GM19239 (cell line): ENCODE measurements around the gene HYAL1.
A peak's percentile ranks its signal among the peaks of the same experiment; 100 is the strongest.
"Not testable (repeated sequence)": the region's sequence is repeated elsewhere in the genome, so short reads cannot be mapped to it uniquely, and the experiment has no call there.

Source experiments
- DNase-seq: peaks from one replicate; pipeline ENCODE4 v3.0.0; 2011; ENCODE audit warnings: low spot score; ENCODE audit not compliant: insufficient read length
- FAIRE-seq: peaks from 2 replicates; lab custom pipeline; 2011; peaks lifted over from hg19 to GRCh38; lab: Jason Lieb, UNC

Gene HYAL1

DNA sequence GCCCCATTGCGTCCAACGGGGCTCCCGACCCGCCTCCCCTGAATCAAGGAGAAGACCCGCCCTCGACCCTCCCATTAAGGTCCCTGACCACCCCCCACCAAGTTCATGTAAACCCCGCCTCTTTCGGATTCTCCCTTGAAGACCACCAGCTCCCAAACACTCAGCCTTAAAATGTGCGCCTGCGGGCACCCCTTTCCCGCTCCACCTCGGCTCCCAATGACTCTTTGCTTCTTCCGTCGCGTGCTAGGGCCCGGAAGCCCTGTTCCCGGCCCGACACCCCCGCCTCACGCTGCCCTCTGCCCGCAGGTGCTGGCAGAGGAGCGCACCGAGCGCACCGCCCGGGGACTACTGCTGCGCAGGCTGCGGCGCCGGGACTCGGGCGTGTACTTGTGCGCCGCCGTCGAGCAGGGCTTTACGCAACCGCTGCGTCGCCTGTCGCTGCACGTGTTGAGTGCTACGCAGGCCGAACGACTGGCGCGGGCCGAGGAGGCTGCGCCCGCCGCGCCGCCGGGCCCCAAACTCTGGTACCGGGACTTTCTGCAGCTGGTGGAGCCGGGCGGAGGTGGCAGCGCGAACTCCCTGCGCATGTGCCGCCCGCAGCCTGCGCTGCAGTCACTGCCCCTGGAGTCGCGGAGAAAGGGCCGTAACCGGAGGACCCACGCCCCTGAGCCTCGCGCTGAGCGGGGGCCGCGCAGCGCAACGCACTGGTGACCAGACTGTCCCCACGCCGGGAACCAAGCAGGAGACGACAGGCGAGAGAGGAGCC, 27.2 kb downstream of the HYAL1 start:
- no peak for DNase-seq
- FAIRE-seq = no peak

- FAIRE-seq = no peak
Measured at GRCh38 chr3:50275141-50275995, 28.0 kb downstream of the HYAL1 start.

GRCh38 chr3:50274371-50275104, 28.8 kb downstream of the HYAL1 start:
- DNase-seq = peak; percentile 55
- FAIRE-seq = peak; percentile 76

More at GRCh38 chr3:50275141-50275995, 28.0 kb downstream of the HYAL1 start:
- no peak for DNase-seq

- DNase-seq = no peak
- FAIRE-seq = no peak
Measured at GRCh38 chr3:50273689-50274065, 29.7 kb downstream of the HYAL1 start.

- peak; percentile 99 for DNase-seq
- peak; percentile 89 for FAIRE-seq
Measured at GRCh38 chr3:50272911-50273688, 30.3 kb downstream of the HYAL1 start.

DNA sequence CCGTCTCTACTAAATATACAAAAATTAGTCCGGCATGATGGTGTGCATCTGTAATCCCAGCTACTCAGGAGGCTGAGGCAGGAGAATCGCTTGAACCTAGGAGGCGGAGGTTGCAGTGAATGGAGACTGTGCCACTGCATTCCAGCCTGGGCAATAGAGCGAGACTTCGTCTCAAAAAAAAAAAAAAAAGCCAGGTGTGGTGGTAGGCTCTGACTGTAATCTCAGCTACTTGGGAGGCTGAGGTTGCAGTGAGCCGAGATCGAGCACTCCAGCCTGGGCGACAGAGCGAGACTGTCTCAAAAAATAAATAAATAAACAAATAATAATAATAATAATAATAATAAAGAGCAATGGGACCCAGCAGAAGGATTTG, 30.9 kb downstream of the HYAL1 start:
- FAIRE-seq, DNase-seq: not testable (repeated sequence)

- DNase-seq = no peak
- no peak for FAIRE-seq
Measured at GRCh38 chr3:50271314-50271936, 31.9 kb downstream of the HYAL1 start.

DNA sequence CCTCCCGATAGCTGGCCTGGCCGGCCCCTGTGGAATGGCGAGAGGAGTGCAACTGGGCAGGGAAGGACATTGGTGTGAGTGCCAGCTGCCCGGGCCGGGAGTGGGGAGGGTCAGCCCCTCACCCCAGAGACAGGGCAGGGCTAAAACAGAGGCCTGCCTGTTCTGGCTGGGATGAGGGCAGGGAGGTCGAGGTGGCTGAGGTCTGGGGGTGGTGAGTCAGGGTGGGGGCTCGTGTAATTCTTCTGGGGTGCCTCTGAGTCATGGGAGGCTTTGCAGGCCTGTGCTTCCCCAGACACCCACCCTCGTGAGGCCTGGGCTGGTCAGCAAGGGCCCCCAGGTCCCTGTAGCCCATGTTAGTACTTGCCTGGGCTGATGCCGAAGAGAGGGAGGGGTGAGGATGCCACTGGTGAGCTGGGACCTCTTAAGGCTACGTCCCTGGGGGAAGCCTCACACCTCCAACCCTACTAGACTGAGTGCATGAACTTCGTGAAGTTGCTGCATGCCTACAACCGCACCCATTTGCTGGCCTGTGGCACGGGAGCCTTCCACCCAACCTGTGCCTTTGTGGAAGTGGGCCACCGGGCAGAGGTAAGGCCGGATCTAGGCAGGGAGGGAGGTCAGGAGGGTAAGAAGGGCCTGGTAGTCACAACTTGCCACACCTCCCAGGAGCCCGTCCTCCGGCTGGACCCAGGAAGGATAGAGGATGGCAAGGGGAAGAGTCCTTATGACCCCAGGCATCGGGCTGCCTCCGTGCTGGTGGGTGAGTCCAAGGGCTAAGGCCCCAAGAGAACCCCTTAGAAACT, 32.8 kb downstream of the HYAL1 start:
- DNase-seq = no peak
- no peak for FAIRE-seq

DNA sequence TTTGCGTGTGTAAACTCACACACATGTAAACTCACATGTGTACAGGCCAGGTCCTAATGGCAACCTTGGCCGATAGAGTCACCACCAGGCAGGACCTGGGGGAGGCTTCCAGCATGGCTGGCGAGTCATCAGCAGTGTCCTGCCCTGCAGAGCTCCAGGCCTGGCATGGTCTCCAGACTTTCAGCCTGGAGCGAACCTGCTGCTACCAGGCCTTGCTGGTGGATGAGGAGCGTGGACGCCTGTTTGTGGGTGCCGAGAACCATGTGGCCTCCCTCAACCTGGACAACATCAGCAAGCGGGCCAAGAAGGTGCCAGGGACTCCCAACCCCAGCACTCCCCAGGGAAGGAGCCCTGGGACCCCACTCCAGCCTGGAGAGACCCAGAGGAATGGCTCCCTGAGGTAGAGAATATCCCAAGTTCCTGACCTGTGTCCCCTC, 33.4 kb downstream of the HYAL1 start:
- FAIRE-seq (no peak), DNase-seq (no peak)

GRCh38 chr3:50269460-50269859, 33.9 kb downstream of the HYAL1 start:
- DNase-seq (no peak), FAIRE-seq (no peak)

GRCh38 chr3:50268703-50269451, 34.5 kb downstream of the HYAL1 start, which contains the start of gene SEMA3B:
Gene SEMA3B (plus strand): TSS chr3:50269147. CDS start chr3:50269241, 94 bp downstream.
- DNase-seq (no peak), FAIRE-seq (no peak)

DNA sequence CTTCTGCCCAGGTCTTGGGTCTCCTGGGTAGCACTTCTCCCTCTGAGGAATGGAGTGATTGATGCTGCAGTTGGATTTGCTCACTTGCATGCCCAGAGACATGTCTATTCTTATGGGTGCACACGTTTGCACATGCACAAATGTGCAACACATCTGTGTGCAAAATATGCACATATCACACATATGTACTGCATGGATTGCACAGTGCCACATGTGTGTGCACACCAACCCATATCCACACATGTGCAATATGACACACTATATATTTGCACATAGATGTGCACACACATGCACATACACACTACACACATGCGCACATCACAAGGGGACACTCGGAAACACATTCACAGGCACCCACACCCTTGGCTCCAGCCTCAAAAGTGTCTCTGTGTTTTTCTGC, 35.1 kb downstream of the HYAL1 start:
- FAIRE-seq = no peak
- DNase-seq = no peak

GRCh38 chr3:50267280-50267913, 36.0 kb downstream of the HYAL1 start:
- DNase-seq (no peak), FAIRE-seq (no peak)

GRCh38 chr3:50266836-50267235, 36.5 kb downstream of the HYAL1 start:
- DNase-seq (no peak), FAIRE-seq (no peak)

- DNase-seq (no peak), FAIRE-seq (no peak)
Measured at GRCh38 chr3:50266017-50266416, 37.4 kb downstream of the HYAL1 start.

DNA sequence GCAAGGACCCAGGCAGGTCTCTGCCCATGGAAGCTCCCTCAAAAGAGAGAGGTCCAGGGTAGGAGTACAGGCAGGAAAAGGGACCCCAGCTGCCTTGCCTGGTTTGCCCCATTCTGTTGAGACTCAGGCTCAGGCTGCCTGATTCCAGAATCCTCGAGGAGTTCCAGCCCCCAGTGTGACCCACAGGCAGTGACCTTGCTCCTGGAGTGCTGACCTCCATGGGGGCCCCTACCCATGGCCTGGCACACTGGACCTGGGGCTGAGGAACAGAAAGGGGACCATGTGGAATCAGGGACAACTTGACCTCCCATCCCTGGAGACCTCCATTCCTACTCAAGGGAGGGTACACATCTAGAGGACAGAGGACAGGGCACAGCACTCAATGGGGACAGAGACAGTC, 37.8 kb downstream of the HYAL1 start:
- FAIRE-seq = no peak

DNA sequence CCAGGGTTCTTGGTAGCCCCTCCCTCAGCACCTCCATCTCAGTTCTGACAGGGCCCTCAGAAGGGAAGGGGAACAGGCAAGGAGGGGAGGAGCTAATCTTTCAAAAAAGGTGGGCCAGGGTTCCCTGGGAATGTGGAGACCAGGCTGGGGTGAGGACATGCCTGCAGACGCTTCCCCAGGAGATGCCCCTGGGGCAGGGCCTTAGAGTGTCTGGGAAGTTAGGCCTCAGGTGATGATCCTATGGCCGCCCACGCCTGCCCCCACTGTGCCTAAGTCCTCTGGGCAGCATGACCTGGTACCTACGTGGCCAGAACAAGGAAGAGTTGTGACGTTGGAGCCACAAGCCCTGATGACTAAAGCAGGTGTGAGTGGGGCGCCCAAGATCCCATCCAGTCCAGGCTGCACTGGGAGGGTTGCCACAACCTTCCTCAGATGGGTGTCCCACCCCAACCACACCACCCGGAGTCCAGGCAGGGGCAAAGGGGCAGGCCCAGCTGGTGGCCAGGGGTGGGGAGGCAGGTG, 38.3 kb downstream of the HYAL1 start:
- no peak for FAIRE-seq
- DNase-seq = no peak

More for the DNA sequence above, 37.8 kb downstream of the HYAL1 start:
- no peak for DNase-seq
